ENCODE results near the gene TMEM14C. TPM values are rescaled to one million over a fixed set of nuclear protein-coding genes. Genes with fewer than 3 reads are reported as not detected.
"Not testable (repeated sequence)": the region's sequence is repeated elsewhere in the genome, so short reads cannot be mapped to it uniquely, and the experiment has no call there.

The TMEM14C gene
- total and polyA plus RNA-seq, 10 donors = 40.7 to 115 (median 68.4) TPM

DNA sequence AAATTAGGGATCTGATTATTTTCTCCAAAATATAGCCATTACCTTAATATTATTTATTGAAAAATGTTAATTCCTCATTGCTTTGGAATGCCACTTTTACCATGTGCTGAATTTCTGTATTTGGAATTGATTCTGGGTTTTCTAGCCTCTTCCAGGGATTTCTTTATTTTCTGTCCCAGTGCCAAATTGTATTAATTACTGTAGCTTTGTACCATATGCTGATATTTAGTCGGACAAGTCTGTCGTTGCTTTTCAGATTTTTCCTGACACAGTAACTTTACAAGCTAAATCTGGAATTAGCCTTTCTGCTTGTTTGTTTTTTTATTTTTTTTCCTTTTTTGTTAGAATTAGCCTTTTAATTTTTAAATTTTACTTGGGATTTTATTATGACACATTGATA lies 13.9 kb downstream of the TMEM14C start:
- no peaks in the 10 kb centered on the region for H3K4me1 ChIP-seq
- no peak overlapping the region for H3K27ac ChIP-seq
- peaks cover 0 to 25% (median 8%) of the 10 kb centered on the region in 6 donors for H3K36me3 ChIP-seq
- TF ChIP-seq, protein P1, sequence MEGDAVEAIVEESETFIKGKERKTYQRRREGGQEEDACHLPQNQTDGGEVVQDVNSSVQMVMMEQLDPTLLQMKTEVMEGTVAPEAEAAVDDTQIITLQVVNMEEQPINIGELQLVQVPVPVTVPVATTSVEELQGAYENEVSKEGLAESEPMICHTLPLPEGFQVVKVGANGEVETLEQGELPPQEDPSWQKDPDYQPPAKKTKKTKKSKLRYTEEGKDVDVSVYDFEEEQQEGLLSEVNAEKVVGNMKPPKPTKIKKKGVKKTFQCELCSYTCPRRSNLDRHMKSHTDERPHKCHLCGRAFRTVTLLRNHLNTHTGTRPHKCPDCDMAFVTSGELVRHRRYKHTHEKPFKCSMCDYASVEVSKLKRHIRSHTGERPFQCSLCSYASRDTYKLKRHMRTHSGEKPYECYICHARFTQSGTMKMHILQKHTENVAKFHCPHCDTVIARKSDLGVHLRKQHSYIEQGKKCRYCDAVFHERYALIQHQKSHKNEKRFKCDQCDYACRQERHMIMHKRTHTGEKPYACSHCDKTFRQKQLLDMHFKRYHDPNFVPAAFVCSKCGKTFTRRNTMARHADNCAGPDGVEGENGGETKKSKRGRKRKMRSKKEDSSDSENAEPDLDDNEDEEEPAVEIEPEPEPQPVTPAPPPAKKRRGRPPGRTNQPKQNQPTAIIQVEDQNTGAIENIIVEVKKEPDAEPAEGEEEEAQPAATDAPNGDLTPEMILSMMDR (IDR thresholded peaks at IDR 0.05 in 8 of 11, conservative IDR thresholded peaks at IDR 0.05 in 3 of 11) = no peak
- TF ChIP-seq POLR2AphosphoS5 (IDR thresholded peaks at IDR 0.05) = no peak
- no peak for TF ChIP-seq POLR2A (IDR thresholded peaks at IDR 0.05)
- H3K27me3 ChIP-seq (replicated peaks in 1 of 7) = no peaks in the 10 kb centered on the region
- 85 to 94% (median 88%) methylated on average over 2 of the region's 2 CpGs for WGBS, 5 donors
- H3K4me3 ChIP-seq = no peak overlapping the region
- intact Hi-C loops (cut with DNase I; ENCODE audit: low total_unique reads) = no loop called here
- peaks cover 0 to 4% (median 0%) of the 10 kb centered on the region in 8 donors for H3K9me3 ChIP-seq
- no peak for DNase-seq

DNA sequence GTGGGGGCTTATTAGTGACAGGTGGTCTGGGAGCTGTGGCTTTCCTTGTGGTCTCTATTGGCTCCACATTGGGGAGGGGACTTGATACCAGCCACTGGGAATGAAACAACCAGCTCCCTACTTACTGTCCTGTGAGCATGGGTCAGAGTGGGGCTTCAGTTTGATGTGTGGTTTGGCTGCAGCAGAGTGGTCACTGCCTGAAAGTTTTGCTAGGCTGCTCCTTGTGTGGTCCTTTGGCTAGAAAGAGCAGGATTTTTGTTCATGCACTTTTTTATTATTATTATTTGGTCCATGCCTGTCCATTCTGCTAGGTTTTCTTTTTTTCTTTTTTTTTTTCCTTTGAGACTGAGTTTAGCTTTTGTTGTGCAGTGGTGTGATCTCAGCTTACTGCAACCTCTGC lies 17.2 kb downstream of the TMEM14C start:
- intact Hi-C loops (cut with DNase I; ENCODE audit: low total_unique reads) = loop anchor here (10.0 kb wide), 1 partner anchor 45 kb away; the partner anchor contains the start of genes C6orf52 and PAK1IP1
- H3K27ac ChIP-seq = no peak overlapping the region
- no peak overlapping the region for H3K4me3 ChIP-seq
- DNase-seq = no peak
- TF ChIP-seq POLR2A (IDR thresholded peaks at IDR 0.05) (no peak), POLR2AphosphoS5 (IDR thresholded peaks at IDR 0.05) (no peak)
- TF ChIP-seq, protein P1 (IDR thresholded peaks at IDR 0.05 in 8 of 11, conservative IDR thresholded peaks at IDR 0.05 in 3 of 11) = no peak
- peaks cover 0 to 10% (median 0%) of the 10 kb centered on the region in 6 donors for H3K36me3 ChIP-seq
- no peaks in the 10 kb centered on the region for H3K4me1 ChIP-seq
- H3K27me3 ChIP-seq (replicated peaks in 1 of 7) = no peaks in the 10 kb centered on the region
- peaks cover 0 to 4% (median 0%) of the 10 kb centered on the region in 8 donors for H3K9me3 ChIP-seq

DNA sequence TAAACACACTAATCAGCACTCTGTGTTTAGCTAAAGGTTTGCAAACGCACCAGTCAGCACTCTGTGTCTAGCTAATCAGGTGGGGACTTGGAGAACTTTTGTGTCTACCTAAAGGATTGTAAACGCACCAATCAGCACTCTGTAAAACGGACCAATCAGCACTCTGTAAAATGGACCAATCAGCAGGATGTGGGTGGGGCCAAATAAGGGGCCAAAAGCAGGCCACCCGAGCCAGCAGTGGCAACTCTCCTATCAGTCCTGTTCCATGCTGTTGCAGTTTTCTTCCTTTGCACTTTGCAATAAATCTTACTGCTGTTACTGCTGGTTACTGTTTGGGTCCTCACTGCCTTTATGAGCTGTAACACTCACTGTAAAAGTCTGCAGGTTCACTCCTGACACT lies 18.8 kb downstream of the TMEM14C start:
- intact Hi-C loops (cut with DNase I; ENCODE audit: low total_unique reads) = loop anchor here (10.0 kb wide), 1 partner anchor 47 kb away; the partner anchor contains the start of genes C6orf52 and PAK1IP1
- not testable (repeated sequence) for H3K27ac ChIP-seq; H3K27me3 ChIP-seq (replicated peaks in 1 of 7); H3K9me3 ChIP-seq; DNase-seq; H3K4me3 ChIP-seq; H3K4me1 ChIP-seq
- peaks cover 0 to 10% (median 0%) of the 10 kb centered on the region in 6 donors for H3K36me3 ChIP-seq
- 81 to 98% (median 93%) methylated on average over 4 of the region's 4 CpGs for WGBS, 5 donors

DNA sequence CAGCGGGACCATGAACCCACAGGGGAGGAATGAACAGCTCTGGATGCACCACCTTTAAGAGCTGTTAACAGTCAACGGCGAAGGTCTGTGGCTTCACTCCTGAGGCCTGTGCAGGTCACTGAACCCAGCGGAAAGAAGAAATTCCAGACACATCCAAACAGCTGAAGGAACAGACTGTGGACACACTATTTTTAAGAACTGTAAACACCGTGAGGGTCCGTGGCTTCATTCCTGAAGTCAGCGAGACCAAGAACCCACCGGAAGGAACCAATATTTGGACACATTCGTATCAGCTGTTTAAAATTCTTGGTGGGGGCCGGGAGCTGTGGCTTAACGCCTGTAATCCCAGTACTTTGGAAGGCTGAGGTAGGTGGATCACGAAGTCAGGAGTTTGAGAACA lies 19.4 kb downstream of the TMEM14C start:
- peaks cover 0 to 12% (median 10%) of the 10 kb centered on the region in 6 donors for H3K4me1 ChIP-seq
- no peak for DNase-seq
- H3K4me3 ChIP-seq = no peak overlapping the region
- H3K36me3 ChIP-seq = peaks cover 0 to 10% (median 0%) of the 10 kb centered on the region in 6 donors
- 93 to 98% (median 95%) methylated on average over 12 of the region's 12 CpGs for WGBS, 5 donors
- intact Hi-C loops (cut with DNase I; ENCODE audit: low total_unique reads) = loop anchor here (10.0 kb wide), 1 partner anchor 47 kb away; the partner anchor contains the start of genes C6orf52 and PAK1IP1
- H3K27me3 ChIP-seq (replicated peaks in 1 of 7) = no peaks in the 10 kb centered on the region
- H3K9me3 ChIP-seq = peaks cover 0 to 4% (median 0%) of the 10 kb centered on the region in 8 donors
- TF ChIP-seq POLR2AphosphoS5 (IDR thresholded peaks at IDR 0.05) = no peak
- TF ChIP-seq POLR2A (IDR thresholded peaks at IDR 0.05) = no peak
- TF ChIP-seq, protein P1 (IDR thresholded peaks at IDR 0.05 in 8 of 11, conservative IDR thresholded peaks at IDR 0.05 in 3 of 11) = no peak
- no peak overlapping the region for H3K27ac ChIP-seq

All from spleen (tissue), 11 donors.